Hematopoietic multipotent progenitor cell treated with erythropoietin and hydrocortisone succinate and interleukin-3 and kit ligand, for 4 days (in vitro differentiated cells): Measurements from ENCODE around the gene HOXA7.
A peak's percentile ranks its signal among the peaks of the same experiment; 100 is the strongest.

Experiments used
- DNase-seq: peaks from one replicate; pipeline ENCODE4 v3.0.0-alpha.2; 2015

HOXA7 gene

GRCh38 chr7:27157702-27158431 is 1.4 kb upstream of the HOXA7 start:
- no peak for DNase-seq

- no peak for DNase-seq
Observed at GRCh38 chr7:27156916-27157701, 634 bp upstream of the HOXA7 start.

GRCh38 chr7:27155816-27156507 is 513 bp downstream of the HOXA7 start:
- DNase-seq, result peak; percentile 78

GRCh38 chr7:27154901-27155815 is 1.3 kb downstream of the HOXA7 start:
- peak; percentile 71 for DNase-seq

GRCh38 chr7:27154369-27154768 is 2.1 kb downstream of the HOXA7 start:
- no peak for DNase-seq

- no peak for DNase-seq
Observed at GRCh38 chr7:27153526-27153925, 2.9 kb downstream of the HOXA7 start.

GRCh38 chr7:27152816-27153442 is 3.5 kb downstream of the HOXA7 start:
- DNase-seq, result no peak

- DNase-seq, result peak; percentile 79
Observed at GRCh38 chr7:27151931-27152815, 4.3 kb downstream of the HOXA7 start, which contains the start of gene HOXA3. TSS of gene HOXA3 (minus strand) at chr7:27152583. CDS start at chr7:27110640, 41,943 bp downstream.

GRCh38 chr7:27151341-27151930 is 5.0 kb downstream of the HOXA7 start:
- DNase-seq, result no peak

- peak; percentile 93 for DNase-seq
Observed at GRCh38 chr7:27150568-27151340, 5.7 kb downstream of the HOXA7 start.

GRCh38 chr7:27149842-27150567 is 6.5 kb downstream of the HOXA7 start:
- DNase-seq, result no peak

- no peak for DNase-seq
Observed at GRCh38 chr7:27148756-27149641, 7.5 kb downstream of the HOXA7 start.

- DNase-seq, result peak; percentile 64
Observed at GRCh38 chr7:27148031-27148755, 8.3 kb downstream of the HOXA7 start.

- peak; percentile 60 for DNase-seq
Observed at GRCh38 chr7:27147199-27148030, 9.1 kb downstream of the HOXA7 start, which contains the start of gene HOXA6. TSS of gene HOXA6 (minus strand) at chr7:27147774. CDS start at chr7:27147749, 25 bp downstream.

GRCh38 chr7:27146491-27147198 is 9.8 kb downstream of the HOXA7 start:
- DNase-seq, result no peak
